SH-SY5Y (cell line): ENCODE measurements around the gene LNX2.

Experiments used
- GATA2 ChIP-seq: IDR thresholded peaks from 2 replicates; pipeline ENCODE4 v1.6.1; 2011; ENCODE audit warnings: mild to moderate bottlenecking, low read depth, low read length
- GATA3 ChIP-seq: IDR thresholded peaks from 2 replicates; pipeline ENCODE4 v1.6.1; 2011; ENCODE audit warnings: low read depth, mild to moderate bottlenecking, low read length, moderate library complexity

DNA sequence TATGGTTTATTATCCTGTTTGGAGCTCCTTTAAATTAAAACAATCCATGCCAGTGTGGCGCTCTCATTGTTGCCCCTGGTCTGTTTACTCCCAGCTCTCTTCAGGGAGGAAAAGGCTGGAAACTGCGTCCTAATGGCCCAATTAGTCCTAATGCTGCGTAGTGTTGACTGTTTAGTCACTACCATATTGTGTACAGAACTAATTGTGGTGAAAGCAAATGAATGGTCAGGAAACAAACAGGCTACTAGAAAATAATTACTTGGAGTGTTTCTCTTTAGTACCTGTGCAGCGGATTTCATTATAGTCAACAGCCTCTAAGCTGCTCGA is 115.5 kb downstream of the LNX2 start:
- TF ChIP-seq GATA3 (no peak), GATA2 (no peak)
